Gastrocnemius medialis (tissue), 4 donors: ENCODE results near the gene ADD1. TPM values are rescaled to one million over a fixed set of nuclear protein-coding genes. Genes with fewer than 3 reads are reported as not detected.

Experiments
- ATAC-seq, 2 donors: fragments of 150-250 bp; one replicate each; pipeline ENCODE4 v1.9.1; 2016
- DNase-seq, 2 donors: peaks; one replicate each; pipeline ENCODE4 v3.0.0-alpha.2; 2019
- H3K27ac ChIP-seq, 4 donors: fragments of 200-600 bp; sonication (generic); 1 replicate in 1 of 4; 2 replicates in 3 of 4; pipeline ENCODE4 v1.5.1; 2016 to 2018; ENCODE audit warnings: mild to moderate bottlenecking in 2 of 4, moderate library complexity in 1 of 4
- H3K27me3 ChIP-seq, 3 donors: fragments of 200-600 bp; sonication (generic) in 2 of 3; 1 replicate in 1 of 3; 2 replicates in 2 of 3; pipeline versions ENCODE4 v1.5.1 to v1.6.0; 2016 to 2019; ENCODE audit warnings: mild to moderate bottlenecking in 1 of 3, moderate library complexity in 1 of 3
- H3K36me3 ChIP-seq, 2 donors: fragments of 200-600 bp; sonication (generic) in 1 of 2; one replicate each; pipeline ENCODE4 v1.5.1; 2017 to 2018
- H3K4me1 ChIP-seq, 2 donors: fragments of 200-600 bp; sonication (generic) in 1 of 2; one replicate each; pipeline ENCODE4 v1.5.1; 2016 to 2017; ENCODE audit warnings: mild to moderate bottlenecking in 2 of 2
- H3K4me3 ChIP-seq, 4 donors: fragments of 200-600 bp; sonication (generic) in 3 of 4; 1 replicate in 1 of 4; 2 replicates in 3 of 4; pipeline ENCODE4 v1.5.1; 2016 to 2019; ENCODE audit warnings: mild to moderate bottlenecking in 2 of 4
- H3K9me3 ChIP-seq, 3 donors: fragments of 200-600 bp; sonication (generic) in 2 of 3; 1 replicate in 1 of 3; 2 replicates in 2 of 3; pipeline ENCODE4 v1.5.1; 2016 to 2019
- CTCF ChIP-seq, 5 experiments: fragments of 450-650 bp in 3 of 5; fragments of 200-600 bp in 2 of 5; sonication (generic) in 2 of 5; IDR thresholded peaks in 4 of 5; conservative IDR thresholded peaks in 1 of 5; 1 replicate in 4 of 5; 2 replicates in 1 of 5; pipeline ENCODE4 v1.5.1; 2016 to 2019; ENCODE audit warnings: antibody characterized with exemption in 5 of 5, mild to moderate bottlenecking in 3 of 5, moderate library complexity in 3 of 5
- POLR2A ChIP-seq, 2 donors: fragments of 450-650 bp; IDR thresholded peaks; one replicate each; pipeline ENCODE4 v1.6.1; 2017; ENCODE audit warnings: antibody characterized with exemption in 2 of 2, mild to moderate bottlenecking in 2 of 2, moderate library complexity in 2 of 2
- in situ Hi-C, 4 donors: fragments of 200-750 bp; cut with MboI; loops; one replicate each; pipeline versions ENCODE4 v1.15.0 to v1.8.0; 2017; ENCODE audit warnings: low sequenced_read_pairs in 4 of 4
- intact Hi-C: fragments of 100-400 bp; cut with DNase I; formaldehyde crosslinking; loops from one replicate; pipeline ENCODE4 v1.15.1; 2023; ENCODE audit warnings: low total_unique reads
- total RNA-seq, 4 donors: library from RNA; depleted of rRNA; stranded (reverse); fragments of >200 nt; gene quantifications; one replicate each; pipeline versions ENCODE4 v1.1.0 to v1.2.3, GENCODE V29; 2016

The ADD1 gene
- total RNA-seq, 4 donors from 2014 or later, result 144 to 255 (median 178) TPM

- DNase-seq (no peak), ATAC-seq (no peak)
- peaks cover 99 to 100% of the 10 kb centered on the region in 2 donors for H3K4me1 ChIP-seq
- in situ Hi-C loops (no loop called here), intact Hi-C loops (loop anchor here (10.0 kb wide), 2 partner anchors 102 to 332 kb away; partner anchors contain the start of gene FAM193A)
- TF ChIP-seq CTCF (IDR thresholded peaks at IDR 0.05 in 4 of 5, conservative IDR thresholded peaks at IDR 0.05 in 1 of 5), result no peak
- no peak for TF ChIP-seq POLR2A (IDR thresholded peaks at IDR 0.05)
- no peak overlapping the region for H3K4me3 ChIP-seq
- H3K36me3 ChIP-seq, result no peaks in the 10 kb centered on the region
- H3K9me3 ChIP-seq, result no peaks in the 10 kb centered on the region
- peak overlapping the region; percentile 75 to 84 (median 79) for H3K27ac ChIP-seq
- no peaks in the 10 kb centered on the region for H3K27me3 ChIP-seq
Observed at GRCh38 chr4:2866891-2867290, 23.2 kb downstream of the ADD1 start.

DNA sequence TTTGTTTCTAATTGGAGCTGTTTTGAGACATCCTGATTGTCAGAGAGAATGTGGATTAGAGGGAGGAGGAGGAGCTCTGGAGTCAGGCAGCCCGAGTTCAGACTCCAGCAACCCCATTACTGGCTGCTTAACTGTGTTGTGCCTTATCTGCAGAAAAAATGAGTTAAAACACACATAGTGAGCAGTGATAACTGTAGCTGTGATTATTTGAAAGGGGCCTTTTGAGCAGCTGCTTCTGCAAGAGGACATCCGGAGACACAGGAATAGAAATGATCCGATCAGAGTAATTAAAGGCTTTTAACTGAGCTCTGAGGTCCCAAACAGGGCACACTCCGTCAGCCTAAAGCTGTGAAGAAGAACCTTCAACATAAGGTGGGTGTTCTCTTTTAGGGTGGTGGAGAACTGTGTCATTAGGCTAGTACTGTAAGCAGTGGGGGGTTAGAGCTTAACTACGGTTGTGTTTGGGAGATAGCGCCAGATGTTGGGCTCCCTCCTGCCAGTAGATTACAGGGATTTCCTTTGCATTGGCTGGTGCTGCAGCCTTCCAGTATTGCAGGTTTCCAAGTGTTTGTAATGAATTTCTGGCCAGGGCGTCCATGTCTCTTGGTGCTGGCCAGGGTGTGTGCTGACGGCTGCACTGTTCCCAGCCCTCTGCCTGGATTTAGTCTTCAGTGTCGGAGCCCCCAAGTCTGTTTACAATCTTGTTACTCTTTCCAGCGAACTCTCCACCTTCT, 24.3 kb downstream of the ADD1 start:
- DNase-seq, result no peak
- H3K4me1 ChIP-seq, result peaks cover 96 to 99% of the 10 kb centered on the region in 2 donors
- ATAC-seq, result peak; percentile 29 to 44
- peak overlapping the region; percentile 75 to 84 (median 79) for H3K27ac ChIP-seq
- intact Hi-C loops, result loop anchor here (10.0 kb wide), 2 partner anchors 103 to 333 kb away; partner anchors contain the start of gene FAM193A
- in situ Hi-C loops, result no loop called here
- TF ChIP-seq POLR2A (IDR thresholded peaks at IDR 0.05) (peak in 1 of 2 donors; percentile 16), CTCF (IDR thresholded peaks at IDR 0.05 in 4 of 5, conservative IDR thresholded peaks at IDR 0.05 in 1 of 5) (no peak)
- H3K4me3 ChIP-seq, result peak overlapping the region; percentile 24 to 45 (median 36)
- no peaks in the 10 kb centered on the region for H3K36me3 ChIP-seq
- H3K27me3 ChIP-seq, result no peaks in the 10 kb centered on the region
- H3K9me3 ChIP-seq, result no peaks in the 10 kb centered on the region

GRCh38 chr4:2868877-2869487, 25.3 kb downstream of the ADD1 start:
- in situ Hi-C loops, result no loop called here
- peak in 1 of 2 donors; percentile 8 for ATAC-seq

GRCh38 chr4:2869659-2870058, 26.0 kb downstream of the ADD1 start:
- DNase-seq (no peak), ATAC-seq (no peak)
- no peak for TF ChIP-seq CTCF (IDR thresholded peaks at IDR 0.05 in 4 of 5, conservative IDR thresholded peaks at IDR 0.05 in 1 of 5)
- TF ChIP-seq POLR2A (IDR thresholded peaks at IDR 0.05), result no peak
- Histone ChIP-seq H3K27me3 (no peaks in the 10 kb centered on the region), H3K9me3 (no peaks in the 10 kb centered on the region), H3K27ac (peak overlapping the region; percentile 75 to 84 (median 79)), H3K36me3 (no peaks in the 10 kb centered on the region), H3K4me1 (peaks cover 89 to 98% of the 10 kb centered on the region in 2 donors), H3K4me3 (peak overlapping the region in 2 of 4 donors; percentile 20 to 45)
- intact Hi-C loops, result loop anchor here (10.0 kb wide), 2 partner anchors 105 to 335 kb away; partner anchors contain the start of gene FAM193A
- in situ Hi-C loops, result no loop called here

More at GRCh38 chr4:2868877-2869487, 25.3 kb downstream of the ADD1 start:
- no peaks in the 10 kb centered on the region for H3K27me3 ChIP-seq
- TF ChIP-seq CTCF (IDR thresholded peaks at IDR 0.05 in 4 of 5, conservative IDR thresholded peaks at IDR 0.05 in 1 of 5) (no peak), POLR2A (IDR thresholded peaks at IDR 0.05) (no peak)
- peak overlapping the region in 3 of 4 donors; percentile 24 to 45 (median 33) for H3K4me3 ChIP-seq
- H3K27ac ChIP-seq, result peak overlapping the region; percentile 75 to 84 (median 79)
- no peaks in the 10 kb centered on the region for H3K36me3 ChIP-seq
- H3K4me1 ChIP-seq, result peaks cover 93 to 98% of the 10 kb centered on the region in 2 donors
- H3K9me3 ChIP-seq, result no peaks in the 10 kb centered on the region
- no peak for DNase-seq
- intact Hi-C loops, result loop anchor here (10.0 kb wide), 2 partner anchors 104 to 334 kb away; partner anchors contain the start of gene FAM193A
